SKM-1 treated with dmso at 0.1 percent for 144 hours (cell line): ENCODE results near the gene LSM3.

Source experiments
- DNase-seq: peaks from one replicate; lab custom pipeline; 2025; ENCODE audit not compliant: unreplicated experiment; lab: John Stamatoyannopoulos, UW

LSM3 gene

GRCh38 chr3:14200276-14200675, 21.7 kb downstream of the LSM3 start:
- DNase-seq = no peak

GRCh38 chr3:14200841-14201240, 22.2 kb downstream of the LSM3 start:
- no peak for DNase-seq

- no peak for DNase-seq
These were observed 23.5 kb downstream of the LSM3 start for GRCh38 chr3:14201940-14202684.

- DNase-seq = no peak
These were observed 24.4 kb downstream of the LSM3 start for GRCh38 chr3:14202874-14203520.

GRCh38 chr3:14203521-14204079, 25.0 kb downstream of the LSM3 start:
- DNase-seq = peak; percentile 71

GRCh38 chr3:14204515-14205284, 26.1 kb downstream of the LSM3 start:
- peak; percentile 63 for DNase-seq

GRCh38 chr3:14206548-14207177, 28.0 kb downstream of the LSM3 start:
- DNase-seq = no peak

GRCh38 chr3:14208168-14208567, 29.6 kb downstream of the LSM3 start:
- no peak for DNase-seq

GRCh38 chr3:14208977-14209394, 30.4 kb downstream of the LSM3 start:
- DNase-seq = no peak

GRCh38 chr3:14209581-14210289, 31.1 kb downstream of the LSM3 start:
- DNase-seq = no peak

GRCh38 chr3:14210290-14210688, 31.7 kb downstream of the LSM3 start:
- no peak for DNase-seq

- no peak for DNase-seq
These were observed 32.4 kb downstream of the LSM3 start for GRCh38 chr3:14210843-14211594.

GRCh38 chr3:14211621-14212020, 33.0 kb downstream of the LSM3 start:
- no peak for DNase-seq

- no peak for DNase-seq
These were observed 33.4 kb downstream of the LSM3 start for GRCh38 chr3:14212032-14212431.

GRCh38 chr3:14213066-14213774, 34.6 kb downstream of the LSM3 start:
- DNase-seq = no peak

GRCh38 chr3:14214764-14215163, 36.1 kb downstream of the LSM3 start:
- no peak for DNase-seq

- DNase-seq = no peak
These were observed 37.8 kb downstream of the LSM3 start for GRCh38 chr3:14216257-14217048.

- DNase-seq = no peak
These were observed 39.7 kb downstream of the LSM3 start for GRCh38 chr3:14218355-14218754.
